Caco-2 (cell line): ENCODE data around the gene SLC25A2. TPM values are rescaled to one million over a fixed set of nuclear protein-coding genes. Genes with fewer than 3 reads are reported as not detected.

Source experiments
- BruUV-seq: library from RNA; stranded (reverse); fragments of 400-500 nt; replicated peaks from 2 replicates; lab custom pipeline; 2021; lab: Mats Ljungman, UMichigan
- CTCF ChIA-PET: fragments of 300-600 bp; sonication (Branson Sonifier 250); formaldehyde crosslinking; loops from one replicate; lab custom pipeline; 2022; ENCODE audit warnings: antibody characterized with exemption; lab: Charles Lee
- POLR2A ChIA-PET: fragments of 300-600 bp; sonication (Branson Sonifier 250); formaldehyde crosslinking; loops from one replicate; lab custom pipeline; 2022; ENCODE audit warnings: antibody characterized with exemption; lab: Charles Lee
- DNase-seq, 2 experiments: peaks; one replicate each; pipeline versions ENCODE4 v3.0.0 to v3.0.0-alpha.2; 2020 to 2022
- H3K27me3 ChIP-seq: replicated peaks from 2 replicates; pipeline ENCODE4 v1.6.0; 2011; ENCODE audit warnings: low read length; ENCODE audit not compliant: control insufficient read depth, insufficient read depth
- H3K36me3 ChIP-seq: 2 replicates; pipeline ENCODE4 v1.5.1; 2011; ENCODE audit warnings: low read length; ENCODE audit not compliant: control insufficient read depth, insufficient read depth
- H3K4me1 ChIP-seq: fragments of 250-450 bp; sonication (Bioruptor Pico); 2 replicates; pipeline ENCODE4 v1.5.1; 2020; ENCODE audit warnings: mild to moderate bottlenecking
- H3K4me3 ChIP-seq: 2 replicates; pipeline ENCODE4 v1.5.1; 2011; ENCODE audit warnings: low read depth, mild to moderate bottlenecking, control low read depth, low read length
- H3K9me3 ChIP-seq: fragments of 250-450 bp; sonication (Bioruptor Pico); 2 replicates; pipeline ENCODE4 v1.5.1; 2020; ENCODE audit warnings: mild to moderate bottlenecking, moderate library complexity
- H3K27ac Mint-ChIP-seq: one replicate; pipeline ENCODE4 v1.8.0; 2022; ENCODE audit warnings: mixed read lengths; ENCODE audit not compliant: unreplicated experiment
- H3K27me3 Mint-ChIP-seq: one replicate; pipeline ENCODE4 v1.8.0; 2022; ENCODE audit warnings: mixed read lengths; ENCODE audit not compliant: insufficient read depth, unreplicated experiment
- H3K36me3 Mint-ChIP-seq: one replicate; pipeline ENCODE4 v1.8.0; 2022; ENCODE audit warnings: mild to moderate bottlenecking, mixed read lengths; ENCODE audit not compliant: insufficient read depth, unreplicated experiment
- H3K4me1 Mint-ChIP-seq: one replicate; pipeline ENCODE4 v1.8.0; 2022; ENCODE audit warnings: low read depth, mixed read lengths; ENCODE audit not compliant: unreplicated experiment
- H3K4me3 Mint-ChIP-seq: one replicate; pipeline ENCODE4 v1.8.0; 2022; ENCODE audit warnings: mild to moderate bottlenecking, moderate library complexity, mixed read lengths; ENCODE audit not compliant: unreplicated experiment
- H3K9me3 Mint-ChIP-seq: one replicate; pipeline ENCODE4 v1.8.0; 2022; ENCODE audit warnings: mixed read lengths; ENCODE audit not compliant: unreplicated experiment
- intact Hi-C: fragments of 100-400 bp; cut with micrococcal nuclease; formaldehyde crosslinking; loops from one replicate; pipeline ENCODE4 v1.10.0; 2022; ENCODE audit not compliant: unreplicated experiment
- total RNA-seq: library from RNA; stranded (reverse); gene quantifications from 2 replicates; pipeline ENCODE4 v1.2.3, GENCODE V29; 2022
- TF ChIP-seq, protein P1 (sequence below), 2 experiments: fragments of 200-600 bp in 1 of 2; IDR thresholded peaks; 1 replicate in 1 of 2; 2 replicates in 1 of 2; pipeline versions ENCODE4 v1.5.1 to v1.8.0; 2011 to 2022; ENCODE audit warnings: antibody characterized with exemption in 1 of 2, control low read depth in 1 of 2, inconsistent platforms in 1 of 2, low read depth in 1 of 2, low read length in 1 of 2, mild to moderate bottlenecking in 1 of 2, moderate library complexity in 1 of 2; ENCODE audit not compliant: insufficient read depth in 1 of 2, severe bottlenecking in 1 of 2, unreplicated experiment in 1 of 2

SLC25A2 gene
- total RNA-seq, 1 experiment from 2014 or later, result 0.64 TPM

DNA sequence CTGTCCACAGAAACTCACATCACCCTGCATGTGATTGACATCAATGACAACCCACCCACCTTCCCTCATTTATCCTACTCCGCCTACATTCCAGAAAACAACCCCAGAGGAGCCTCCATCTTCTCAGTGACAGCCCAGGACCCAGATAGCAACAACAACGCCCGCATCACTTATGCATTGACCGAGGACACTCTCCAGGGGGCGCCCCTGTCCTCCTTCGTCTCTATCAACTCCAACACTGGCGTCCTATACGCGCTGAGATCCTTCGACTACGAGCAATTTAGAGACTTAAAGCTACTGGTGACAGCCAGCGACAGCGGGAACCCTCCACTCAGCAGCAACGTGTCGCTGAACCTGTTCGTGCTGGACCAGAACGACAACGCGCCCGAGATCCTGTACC lies 41.5 kb upstream of the SLC25A2 start:
- Histone ChIP-seq H3K36me3 (no peaks in the 10 kb centered on the region), H3K4me3 (no peak overlapping the region), H3K9me3 (no peaks in the 10 kb centered on the region; the same call in 1 of the 2 replicates), H3K27me3 (no peaks in the 10 kb centered on the region), H3K4me1 (no peaks in the 10 kb centered on the region)
- Mint-ChIP-seq H3K9me3 (peaks cover 9% of the 10 kb centered on the region), H3K4me1 (no peaks in the 10 kb centered on the region), H3K4me3 (no peak overlapping the region), H3K36me3 (peaks cover 4% of the 10 kb centered on the region), H3K27ac (no peak overlapping the region), H3K27me3 (no peaks in the 10 kb centered on the region)
- intact Hi-C loops, result no loop called here
- DNase-seq, result no peak
- ChIA-PET CTCF (no interaction called here), POLR2A (no interaction called here)
- TF ChIP-seq, protein P1, sequence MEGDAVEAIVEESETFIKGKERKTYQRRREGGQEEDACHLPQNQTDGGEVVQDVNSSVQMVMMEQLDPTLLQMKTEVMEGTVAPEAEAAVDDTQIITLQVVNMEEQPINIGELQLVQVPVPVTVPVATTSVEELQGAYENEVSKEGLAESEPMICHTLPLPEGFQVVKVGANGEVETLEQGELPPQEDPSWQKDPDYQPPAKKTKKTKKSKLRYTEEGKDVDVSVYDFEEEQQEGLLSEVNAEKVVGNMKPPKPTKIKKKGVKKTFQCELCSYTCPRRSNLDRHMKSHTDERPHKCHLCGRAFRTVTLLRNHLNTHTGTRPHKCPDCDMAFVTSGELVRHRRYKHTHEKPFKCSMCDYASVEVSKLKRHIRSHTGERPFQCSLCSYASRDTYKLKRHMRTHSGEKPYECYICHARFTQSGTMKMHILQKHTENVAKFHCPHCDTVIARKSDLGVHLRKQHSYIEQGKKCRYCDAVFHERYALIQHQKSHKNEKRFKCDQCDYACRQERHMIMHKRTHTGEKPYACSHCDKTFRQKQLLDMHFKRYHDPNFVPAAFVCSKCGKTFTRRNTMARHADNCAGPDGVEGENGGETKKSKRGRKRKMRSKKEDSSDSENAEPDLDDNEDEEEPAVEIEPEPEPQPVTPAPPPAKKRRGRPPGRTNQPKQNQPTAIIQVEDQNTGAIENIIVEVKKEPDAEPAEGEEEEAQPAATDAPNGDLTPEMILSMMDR (IDR thresholded peaks at IDR 0.05; ENCODE audit: insufficient read depth in 1 of 2, low read depth in 1 of 2, low read length in 1 of 2, severe bottlenecking in 1 of 2, unreplicated experiment in 1 of 2), result no peak
- BruUV-seq, result no TSS peak

DNA sequence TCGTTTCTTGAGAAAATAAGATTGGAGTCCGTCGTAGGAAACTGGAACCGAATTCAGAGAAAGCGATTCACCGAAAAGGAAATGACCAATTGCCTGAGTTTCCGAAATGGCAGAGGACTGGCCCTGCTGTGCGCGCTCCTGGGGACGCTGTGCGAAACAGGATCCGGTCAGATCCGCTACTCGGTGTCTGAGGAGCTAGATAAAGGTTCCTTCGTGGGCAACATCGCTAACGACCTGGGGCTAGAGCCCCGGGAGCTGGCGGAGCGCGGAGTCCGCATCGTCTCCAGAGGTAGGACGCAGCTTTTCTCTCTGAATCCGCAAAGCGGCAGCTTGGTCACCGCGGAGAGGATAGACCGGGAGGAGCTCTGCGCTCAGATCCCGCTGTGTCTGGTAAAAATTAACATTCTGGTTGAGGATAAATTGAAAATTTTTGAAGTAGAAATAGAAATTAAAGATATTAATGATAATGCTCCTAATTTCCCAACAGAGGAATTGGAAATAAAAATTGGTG lies 40.2 kb upstream of the SLC25A2 start:
- CTCF ChIA-PET, result interaction anchor here (1.3 to 1.5 kb wide), 2 partner anchors 23 to 220 kb away, joined by 3 to 5 read pairs; partner anchors contain the start of gene TAF7
- H3K9me3 Mint-ChIP-seq, result peaks cover 9% of the 10 kb centered on the region
- BruUV-seq, result no TSS peak
- Histone ChIP-seq H3K9me3 (no peaks in the 10 kb centered on the region; the same call in 1 of the 2 replicates), H3K4me3 (no peak overlapping the region), H3K36me3 (no peaks in the 10 kb centered on the region), H3K4me1 (no peaks in the 10 kb centered on the region), H3K27me3 (no peaks in the 10 kb centered on the region)
- H3K27ac Mint-ChIP-seq, result no peak overlapping the region
- intact Hi-C loops, result no loop called here
- no peak for DNase-seq
- no peaks in the 10 kb centered on the region for H3K36me3 Mint-ChIP-seq
- H3K4me3 Mint-ChIP-seq, result no peak overlapping the region
- POLR2A ChIA-PET, result no interaction called here
- H3K4me1 Mint-ChIP-seq, result no peaks in the 10 kb centered on the region
- no peaks in the 10 kb centered on the region for H3K27me3 Mint-ChIP-seq
- TF ChIP-seq, protein P1 (IDR thresholded peaks at IDR 0.05; ENCODE audit: insufficient read depth in 1 of 2, low read depth in 1 of 2, low read length in 1 of 2, severe bottlenecking in 1 of 2, unreplicated experiment in 1 of 2), result no peak

DNA sequence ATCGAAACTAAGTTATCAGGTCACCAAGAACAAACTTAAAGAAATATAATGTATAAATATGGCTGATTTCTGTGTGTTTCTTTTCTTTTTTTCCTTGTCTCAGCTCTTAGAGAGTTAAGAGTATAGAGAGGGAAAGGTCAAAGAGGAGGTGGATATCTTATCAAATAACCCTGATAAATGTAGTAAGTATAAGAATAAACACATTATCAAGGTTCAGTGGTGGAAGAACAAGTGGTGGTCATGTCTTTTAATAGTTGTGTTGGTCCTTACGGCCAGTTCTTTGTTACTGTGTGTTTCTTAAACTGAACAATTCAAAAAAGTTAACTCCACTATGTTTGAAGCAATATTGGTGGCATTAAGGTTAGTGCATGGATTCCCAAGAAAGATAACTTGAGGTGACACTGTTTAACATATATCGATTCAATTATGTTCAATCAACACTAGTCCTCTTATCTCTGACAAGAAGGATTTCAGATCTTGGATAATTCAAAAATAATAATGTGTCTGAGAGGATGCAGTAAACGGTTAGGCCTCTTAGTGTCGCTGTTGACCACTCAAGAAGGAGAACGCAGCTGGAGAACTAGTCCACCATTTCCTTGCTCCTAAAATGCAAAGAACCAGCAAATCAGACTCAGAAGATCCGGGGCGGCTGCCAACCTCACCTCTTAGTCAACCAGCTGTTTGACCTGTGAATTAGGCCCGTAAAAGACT lies 39.5 kb upstream of the SLC25A2 start, which contains the start of gene PCDHGA3:
PCDHGA3 (plus strand) TSS at position 588 of the 711 bp plus-strand sequence. CDS start 205 bp downstream, outside the sequence.
- Histone ChIP-seq H3K4me1 (no peaks in the 10 kb centered on the region), H3K36me3 (no peaks in the 10 kb centered on the region), H3K4me3 (no peak within 1 kb of the TSS), H3K9me3 (no peaks in the 10 kb centered on the region; the same call in 1 of the 2 replicates), H3K27me3 (no peaks in the 10 kb centered on the region)
- H3K4me1 Mint-ChIP-seq, result no peaks in the 10 kb centered on the region
- POLR2A ChIA-PET, result no interaction called here
- TF ChIP-seq, protein P1 (IDR thresholded peaks at IDR 0.05; ENCODE audit: insufficient read depth in 1 of 2, low read depth in 1 of 2, low read length in 1 of 2, severe bottlenecking in 1 of 2, unreplicated experiment in 1 of 2), result no peak
- no peak within 1 kb of the TSS for H3K27ac Mint-ChIP-seq
- no peaks in the 10 kb centered on the region for H3K36me3 Mint-ChIP-seq
- no peak for DNase-seq
- intact Hi-C loops, result no loop called here
- H3K27me3 Mint-ChIP-seq, result no peaks in the 10 kb centered on the region
- peaks cover 13% of the 10 kb centered on the region for H3K9me3 Mint-ChIP-seq
- BruUV-seq, result no TSS peak
- no peak within 1 kb of the TSS for H3K4me3 Mint-ChIP-seq
- CTCF ChIA-PET, result interaction anchor here (1.3 to 1.5 kb wide), 2 partner anchors 23 to 221 kb away, joined by 3 to 5 read pairs; partner anchors contain the start of gene TAF7
